GM21390 (cell line): ENCODE measurements around the gene ADGRB3.
"Not testable (repeated sequence)": the region's sequence is repeated elsewhere in the genome, so short reads cannot be mapped to it uniquely, and the experiment has no call there.

Source experiments
- ATAC-seq: cut with Tn5 transposase; IDR thresholded peaks from one replicate; pipeline ENCODE4 v1.9.1; 2021; ENCODE audit not compliant: unreplicated experiment

The ADGRB3 gene

DNA sequence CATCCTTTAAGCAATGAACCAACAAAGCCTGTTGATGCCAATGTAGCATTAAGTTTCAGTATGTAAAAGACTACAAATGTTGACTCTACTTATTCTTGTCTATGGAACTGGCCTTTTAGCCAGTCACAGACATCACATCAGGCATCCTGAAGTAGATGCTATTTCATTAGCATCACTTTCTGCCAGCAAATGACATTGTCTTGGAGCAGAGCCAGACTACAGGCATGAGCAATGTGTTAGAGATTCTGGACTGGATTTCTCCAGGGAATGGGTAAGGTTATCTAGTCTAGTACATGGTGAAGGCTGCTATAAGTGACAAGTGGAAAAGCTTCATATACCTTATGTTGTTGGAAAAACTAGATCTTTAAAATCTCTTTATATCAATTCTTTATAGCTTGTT is 142.9 kb downstream of the ADGRB3 start:
- ATAC-seq: no peak

DNA sequence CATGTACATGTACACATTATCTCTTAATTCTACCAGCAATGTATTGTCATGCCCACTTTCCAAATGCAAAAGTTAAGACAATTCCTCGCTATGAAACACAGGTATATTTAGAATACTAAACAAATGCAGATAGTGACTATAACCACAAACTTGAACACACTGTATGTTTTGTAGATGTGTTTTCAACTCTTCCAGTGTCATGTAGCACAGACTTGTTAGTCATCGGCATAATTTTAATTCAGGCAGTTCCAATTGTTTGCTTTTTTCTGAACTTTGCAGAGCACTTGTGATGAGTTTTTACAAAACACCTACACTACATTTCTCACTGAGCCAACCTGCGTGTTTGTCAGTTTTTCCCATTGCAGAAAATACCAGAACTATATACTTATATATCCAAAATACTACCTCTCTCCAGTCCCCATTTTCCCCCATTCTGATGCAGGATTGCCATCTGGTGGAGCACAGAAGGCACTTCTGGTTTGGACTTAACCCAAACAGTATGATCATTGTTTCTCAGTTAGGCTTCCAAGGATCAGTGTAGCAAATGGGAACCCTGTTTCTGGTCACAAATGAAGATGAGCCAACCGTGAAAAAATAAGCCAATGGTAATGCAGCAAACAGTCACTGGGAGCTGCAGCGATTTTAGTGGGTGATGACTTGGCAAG is 143.4 kb downstream of the ADGRB3 start:
- ATAC-seq: no peak

DNA sequence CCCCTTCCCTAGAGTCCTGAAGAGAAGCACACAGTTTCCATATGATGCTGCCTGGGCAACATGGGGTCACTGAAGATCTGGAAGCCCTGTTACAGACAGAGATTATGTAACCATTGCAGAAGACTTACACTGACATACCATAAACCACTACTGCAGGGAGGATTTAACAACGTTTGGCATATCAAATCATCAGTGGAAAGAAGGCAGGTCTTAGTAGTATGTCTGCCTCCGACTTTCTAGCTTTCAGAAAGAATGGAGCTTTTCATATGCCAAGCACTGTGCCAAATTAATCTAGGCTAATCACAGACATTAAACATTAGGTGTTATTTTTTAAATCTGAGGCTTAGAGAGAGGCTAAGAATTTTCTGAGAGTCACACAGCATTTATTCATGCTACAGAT is 144.3 kb downstream of the ADGRB3 start:
- no peak for ATAC-seq

DNA sequence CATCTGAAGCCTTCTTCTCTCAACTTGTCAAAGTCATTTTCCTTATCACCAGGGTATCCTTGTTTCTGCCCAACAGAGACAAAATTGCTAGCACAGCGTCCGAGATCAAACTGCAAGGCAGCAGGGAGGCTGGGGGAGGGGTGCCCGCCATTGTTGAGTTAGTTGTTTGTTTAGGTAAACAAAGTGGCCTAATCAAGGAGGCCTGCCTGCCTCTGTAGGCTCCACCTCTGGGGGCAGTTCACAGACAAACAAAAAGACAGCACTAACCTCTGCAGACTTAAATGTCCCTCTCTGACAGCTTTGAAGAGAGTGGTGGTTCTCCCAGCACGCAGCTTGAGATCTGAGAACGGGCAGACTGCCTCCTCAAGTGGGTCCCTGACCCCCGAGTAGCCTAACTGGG is 155.0 kb downstream of the ADGRB3 start:
- not testable (repeated sequence) for ATAC-seq

DNA sequence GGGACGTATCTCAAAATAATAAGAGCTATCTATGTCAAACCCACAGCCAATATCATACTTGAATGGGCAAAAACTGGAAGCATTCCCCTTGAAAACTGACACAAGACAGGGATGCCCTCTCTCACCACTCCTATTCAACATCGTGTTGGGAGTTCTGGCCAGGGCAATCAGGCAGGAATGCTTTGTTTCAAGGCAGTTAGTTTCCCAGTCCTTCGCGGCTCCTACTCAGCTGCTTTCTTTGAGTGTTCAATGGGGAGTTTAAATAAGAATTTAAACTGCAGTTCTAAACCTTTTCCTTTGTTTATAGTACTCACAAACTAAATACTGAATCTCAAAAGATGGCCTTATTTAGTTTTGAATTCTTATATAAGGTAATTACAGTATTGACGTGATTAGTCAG is 179.9 kb downstream of the ADGRB3 start:
- ATAC-seq: not testable (repeated sequence)

DNA sequence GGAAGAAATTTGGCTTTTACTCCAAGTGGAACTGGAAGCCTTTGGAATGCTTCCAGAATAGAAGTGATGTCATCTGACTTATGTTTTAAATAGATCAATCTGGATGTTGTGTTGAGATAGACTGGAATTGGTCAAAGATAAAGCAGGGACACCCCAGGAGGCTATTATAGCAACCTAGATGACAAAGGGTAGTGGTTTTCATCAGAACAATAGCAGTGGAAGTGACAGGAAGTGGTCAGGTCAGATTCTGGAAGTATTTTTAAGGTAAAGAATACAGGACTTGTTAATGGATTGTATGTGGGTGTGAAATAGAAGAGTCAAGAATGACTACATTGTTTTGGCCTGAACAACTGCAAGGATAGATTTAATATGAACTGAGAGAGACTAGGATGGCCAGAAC is 191.4 kb downstream of the ADGRB3 start:
- ATAC-seq: no peak

DNA sequence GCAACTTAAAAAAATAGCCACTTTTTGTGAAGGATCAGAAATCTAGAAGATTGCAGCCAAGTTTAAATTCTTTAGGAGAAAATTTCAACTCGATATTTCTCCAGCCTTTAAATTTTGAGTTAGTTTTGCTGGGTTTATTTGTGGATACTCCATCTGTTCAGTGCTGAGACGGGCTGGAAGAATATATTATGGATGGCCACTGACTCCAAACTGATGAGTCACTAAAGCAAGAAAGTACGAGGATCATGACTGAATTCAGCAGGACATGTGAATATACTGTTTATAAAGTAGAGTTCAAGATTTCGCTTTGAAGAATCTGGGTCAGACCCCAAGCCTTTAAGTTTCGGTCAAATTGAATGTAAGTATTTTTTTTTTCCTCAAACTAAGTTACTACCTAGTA is 199.5 kb downstream of the ADGRB3 start:
- ATAC-seq: no peak

DNA sequence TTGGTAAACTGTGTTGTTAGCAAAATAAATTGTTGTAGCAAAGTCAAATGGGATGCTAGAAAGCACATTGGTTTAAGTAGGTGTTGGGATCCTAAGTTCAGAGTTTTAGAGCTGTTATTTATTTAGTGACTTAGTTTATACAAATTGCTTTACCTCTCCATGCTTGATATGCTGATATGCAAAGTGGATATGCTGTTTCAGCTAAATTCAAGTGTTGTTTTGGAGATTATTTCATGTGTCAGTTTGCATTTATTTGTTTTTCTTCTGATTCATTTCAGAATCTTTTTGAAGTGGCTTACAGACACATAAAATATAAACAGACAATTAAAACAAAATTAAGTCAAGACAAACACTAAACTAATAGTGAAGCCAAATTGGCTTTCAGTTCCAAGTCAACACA is 203.5 kb downstream of the ADGRB3 start:
- ATAC-seq: no peak

DNA sequence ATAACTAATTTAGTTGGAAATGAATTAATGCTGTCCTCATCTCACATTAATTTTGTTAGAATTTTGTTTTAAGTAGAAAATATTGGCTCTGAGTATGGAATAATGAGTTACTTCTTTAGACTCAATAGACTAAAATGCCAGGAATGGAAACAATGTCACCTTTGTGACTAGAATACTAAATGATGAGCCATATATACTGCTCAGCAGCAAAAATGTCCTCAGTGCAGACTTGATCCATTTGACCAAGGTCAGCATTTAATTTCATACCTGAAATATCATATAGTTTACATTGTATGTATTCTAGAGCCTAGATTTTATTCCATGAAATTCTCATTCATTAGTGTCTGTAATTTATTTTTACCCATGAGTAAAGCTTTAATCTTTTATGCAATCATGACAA is 217.7 kb downstream of the ADGRB3 start:
- no peak for ATAC-seq

DNA sequence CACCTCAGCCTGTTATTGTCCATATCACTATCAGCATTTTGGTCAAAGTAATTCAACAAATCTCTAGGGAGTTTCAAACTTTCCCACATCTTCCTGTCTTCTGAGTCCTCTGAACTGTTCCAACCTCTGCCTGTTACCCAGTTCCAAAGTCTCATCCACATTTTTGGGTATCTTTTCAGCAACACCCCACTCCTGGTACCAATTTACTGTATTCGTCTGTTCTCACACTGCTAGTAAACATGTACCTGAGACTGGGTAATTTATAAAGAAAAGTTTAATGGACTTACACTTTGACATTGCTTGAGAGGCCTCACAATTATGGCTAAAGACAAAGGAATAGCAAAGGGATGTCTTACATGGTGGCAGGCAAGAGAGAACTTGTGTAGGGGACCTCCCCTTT is 224.2 kb downstream of the ADGRB3 start:
- ATAC-seq: no peak

DNA sequence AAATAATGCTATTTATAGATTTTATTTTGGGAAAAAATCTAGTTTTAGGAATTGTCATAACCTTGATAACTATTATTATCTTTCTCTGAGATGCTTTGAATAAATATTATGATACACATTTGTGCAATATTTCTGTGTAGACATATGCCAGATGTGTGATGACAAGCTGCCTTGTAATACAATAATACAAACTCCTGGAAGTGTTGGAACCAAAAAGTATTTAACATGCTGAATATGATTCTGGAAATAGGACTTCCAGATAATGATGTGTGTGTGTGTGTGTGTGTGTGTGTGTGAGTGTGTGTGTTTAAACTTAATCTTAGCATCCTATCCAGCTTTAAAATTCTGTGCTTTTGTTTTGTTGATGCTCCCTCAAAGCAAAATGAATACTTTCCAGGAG is 233.6 kb downstream of the ADGRB3 start:
- ATAC-seq: no peak

DNA sequence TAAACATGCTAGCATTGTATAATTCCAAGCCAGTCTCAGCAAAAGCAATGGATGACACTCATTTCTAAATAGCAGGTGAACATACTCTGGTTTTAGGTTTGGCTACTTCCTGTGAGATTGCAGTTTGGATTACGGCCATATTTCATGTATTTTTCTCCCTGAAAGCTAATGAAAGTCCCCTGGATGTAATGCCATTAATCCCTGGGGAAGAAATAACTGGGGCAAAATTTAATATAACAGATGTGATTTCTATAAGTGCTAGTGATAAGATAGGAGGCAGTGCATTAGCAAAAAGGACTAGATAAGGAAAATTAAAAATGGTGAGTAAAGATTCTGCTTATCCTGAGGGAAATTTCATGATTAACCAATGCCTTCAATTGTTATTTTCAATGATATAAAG is 238.2 kb downstream of the ADGRB3 start:
- ATAC-seq: no peak

DNA sequence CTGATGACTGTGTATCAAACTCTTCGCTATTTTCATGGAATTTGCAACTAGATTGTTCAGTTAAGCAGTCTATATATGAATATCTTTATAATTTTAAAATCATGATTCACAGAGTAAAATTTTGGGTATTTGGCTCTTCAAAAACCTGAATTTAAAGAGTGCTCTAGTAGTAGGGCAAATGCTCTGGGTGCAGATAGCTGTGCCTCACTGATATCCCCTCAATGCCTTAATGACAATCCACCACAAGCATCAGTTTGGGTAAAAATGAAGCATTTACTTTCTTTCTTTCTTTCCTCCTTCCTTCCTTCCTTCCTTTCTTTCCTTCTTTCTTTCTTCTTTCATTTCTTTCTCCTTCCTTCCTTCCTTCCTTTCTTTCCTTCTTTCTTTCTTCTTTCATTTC is 239.7 kb downstream of the ADGRB3 start:
- no peak for ATAC-seq

DNA sequence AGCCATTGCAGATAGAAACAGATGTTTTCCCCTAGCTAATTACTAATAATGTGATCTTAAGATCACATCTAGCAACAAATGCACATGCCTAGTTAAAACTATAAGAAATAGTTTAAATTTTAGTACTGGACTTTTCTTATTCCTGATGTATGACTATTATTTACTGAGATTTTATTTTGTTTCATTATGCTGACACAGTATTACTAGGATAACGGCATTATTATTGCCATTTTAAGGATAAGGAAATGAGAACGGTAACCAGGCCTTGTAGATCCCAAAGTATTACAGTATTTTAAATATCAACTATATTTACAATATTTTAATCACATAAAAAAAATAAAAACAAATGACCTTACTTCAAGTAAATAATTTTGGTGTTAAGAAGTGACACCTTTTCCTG is 240.3 kb downstream of the ADGRB3 start:
- ATAC-seq: no peak

DNA sequence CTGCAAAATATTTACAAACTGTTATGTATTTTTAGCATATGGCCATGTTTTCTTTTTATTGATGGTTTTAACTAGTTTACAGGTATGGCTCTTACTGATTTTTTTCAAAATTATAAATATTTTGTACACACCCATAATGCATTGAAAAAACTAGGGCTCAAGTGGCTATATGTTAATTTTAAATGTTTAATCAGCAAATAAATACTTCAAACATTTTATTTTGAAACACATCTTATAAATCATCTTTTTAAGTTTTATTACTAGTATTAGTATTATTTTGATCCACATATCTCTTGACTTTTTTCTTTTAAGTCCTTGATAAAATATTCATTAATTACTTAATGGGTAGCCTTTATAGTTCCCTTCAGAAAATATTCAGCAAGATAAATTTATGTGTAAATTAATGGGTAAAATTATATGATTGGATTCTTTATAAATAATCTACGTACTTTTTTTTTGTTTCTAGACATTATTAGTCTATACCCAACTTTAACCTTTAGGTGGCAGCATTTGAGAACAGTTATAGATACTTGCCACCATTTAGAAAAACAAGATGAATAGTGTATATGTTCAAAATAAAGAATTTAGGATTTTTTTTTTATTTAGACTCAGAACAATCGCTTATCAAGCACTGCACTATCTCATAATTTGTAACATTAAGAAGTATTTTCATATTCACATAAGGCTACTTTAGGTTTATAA is 241.9 kb downstream of the ADGRB3 start:
- peak; percentile 73 for ATAC-seq

DNA sequence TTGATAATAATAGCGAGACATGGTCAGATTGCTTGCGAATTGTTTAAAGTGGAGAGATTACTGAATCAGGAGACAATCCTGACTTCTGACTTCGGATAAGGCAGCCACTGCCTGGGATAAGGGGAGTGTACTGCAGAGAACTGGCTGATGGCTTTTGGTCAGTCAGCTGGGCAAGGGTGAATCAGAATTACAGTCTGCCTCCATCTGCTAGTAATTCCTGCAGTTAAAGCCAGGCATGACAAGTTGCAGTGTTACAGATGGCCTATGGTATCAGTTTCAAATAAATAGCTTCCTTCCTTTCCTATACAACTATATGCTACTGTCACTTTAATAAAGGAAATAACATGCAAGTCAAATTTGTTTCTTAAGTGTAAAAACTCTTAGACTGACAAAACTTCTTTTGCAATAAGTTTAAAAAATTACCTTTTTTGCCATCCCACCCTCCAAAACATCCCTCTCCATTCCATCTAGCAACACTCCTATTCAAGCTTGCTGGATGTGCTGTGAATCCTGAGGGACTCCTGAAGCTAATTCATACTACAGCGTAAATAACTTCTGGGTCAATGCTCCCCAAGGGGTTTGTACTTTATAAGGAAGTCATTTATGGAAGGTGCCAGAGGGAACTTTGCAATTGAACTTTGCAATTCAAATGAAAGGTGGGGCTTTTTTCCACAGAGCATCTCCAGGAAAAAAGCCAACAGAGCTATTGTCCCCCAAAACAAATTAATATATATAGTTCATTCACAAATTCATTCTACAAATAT is 245.2 kb downstream of the ADGRB3 start:
- no peak for ATAC-seq

DNA sequence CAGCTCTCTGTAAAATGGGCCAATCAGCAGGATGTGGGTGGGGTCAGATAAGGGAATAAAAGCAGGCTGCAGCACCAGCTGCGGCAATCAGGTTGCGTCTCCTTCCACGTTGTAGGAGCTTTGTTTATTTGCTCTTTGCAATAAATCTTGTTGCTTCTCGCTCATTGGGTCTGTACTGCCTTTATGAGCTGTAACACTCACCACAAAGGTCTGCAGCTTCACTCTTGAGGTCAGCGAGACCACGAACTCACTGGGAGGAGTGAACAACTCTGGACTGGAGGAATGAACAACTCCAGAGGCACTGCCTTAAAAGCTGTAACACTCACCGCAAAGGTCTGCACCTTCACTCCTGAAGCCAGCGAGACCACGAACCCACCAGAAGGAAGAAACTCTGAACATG is 248.2 kb downstream of the ADGRB3 start:
- ATAC-seq: not testable (repeated sequence)

DNA sequence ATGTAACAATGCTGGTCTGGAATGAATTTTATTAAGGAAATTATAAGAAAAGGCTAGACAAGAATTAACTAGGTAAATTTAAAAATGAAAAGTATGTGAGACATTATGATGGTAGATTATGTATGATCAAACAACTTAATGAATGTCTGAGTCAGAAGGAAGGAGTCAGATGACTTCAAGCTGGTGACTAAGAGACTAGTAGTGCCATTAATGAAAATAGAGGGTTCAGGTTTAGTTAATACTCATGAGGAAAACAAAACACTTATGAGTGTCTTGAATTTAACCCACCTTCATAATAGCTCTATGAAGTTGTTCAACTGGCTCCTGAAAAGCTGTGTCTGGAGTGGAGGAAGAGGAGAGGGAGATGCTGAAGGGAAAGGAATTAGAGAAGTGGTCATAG is 256.3 kb downstream of the ADGRB3 start:
- ATAC-seq: no peak

DNA sequence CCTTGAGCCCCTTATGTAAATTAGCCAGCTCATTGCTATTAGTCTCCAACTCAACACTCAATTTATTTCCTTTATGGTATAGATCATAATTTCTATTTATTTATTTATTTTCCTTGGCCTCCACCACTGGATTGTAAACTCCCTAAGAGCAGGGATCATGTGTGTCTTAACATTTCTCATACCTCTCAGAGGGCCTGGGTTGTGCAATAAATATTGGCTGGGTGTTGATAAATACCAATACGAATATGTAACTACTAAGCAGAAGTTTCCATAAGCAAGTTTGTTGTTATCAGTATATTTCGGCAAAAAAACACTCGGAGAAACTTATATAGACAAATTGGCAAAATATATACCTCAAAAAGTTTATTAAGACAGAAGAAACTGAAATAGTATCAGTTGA is 257.4 kb downstream of the ADGRB3 start:
- no peak for ATAC-seq

DNA sequence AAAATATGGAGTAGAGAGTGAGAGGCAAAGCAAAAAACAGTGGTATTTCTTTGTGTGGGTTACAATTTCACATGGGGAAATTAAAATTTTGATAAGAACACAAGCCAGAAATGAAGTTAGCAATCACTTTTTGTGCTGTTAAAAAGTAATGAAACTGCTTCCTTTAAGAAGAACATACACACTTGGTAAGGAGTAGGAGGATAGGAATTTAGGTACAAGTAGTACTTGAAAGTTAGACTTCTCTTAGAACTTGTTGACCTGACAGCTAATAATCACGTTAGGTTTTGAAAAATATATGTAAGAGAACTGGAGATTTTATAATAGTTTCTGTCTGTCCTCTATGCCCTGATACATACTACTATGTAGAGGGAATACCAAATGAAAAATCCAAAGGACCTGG is 260.8 kb downstream of the ADGRB3 start:
- no peak for ATAC-seq

DNA sequence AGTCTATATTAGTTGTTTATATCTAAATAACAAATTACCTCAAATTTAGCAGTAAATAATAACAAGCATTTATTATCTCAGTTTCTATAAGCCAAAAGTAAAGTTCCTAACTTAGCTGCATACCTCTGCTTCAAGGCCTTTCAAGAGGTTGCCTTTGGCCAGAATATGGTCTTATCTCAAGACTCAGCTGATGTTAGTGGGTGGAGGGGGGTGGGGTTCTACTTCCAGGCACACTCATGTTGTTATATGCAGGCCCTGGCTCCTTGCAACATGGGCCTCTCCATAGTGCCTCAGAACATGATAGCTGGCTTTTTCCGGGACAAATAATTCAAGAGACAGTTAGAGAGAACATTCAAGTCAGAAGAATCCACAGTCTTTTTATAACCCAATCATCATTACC is 266.0 kb downstream of the ADGRB3 start:
- ATAC-seq: no peak

DNA sequence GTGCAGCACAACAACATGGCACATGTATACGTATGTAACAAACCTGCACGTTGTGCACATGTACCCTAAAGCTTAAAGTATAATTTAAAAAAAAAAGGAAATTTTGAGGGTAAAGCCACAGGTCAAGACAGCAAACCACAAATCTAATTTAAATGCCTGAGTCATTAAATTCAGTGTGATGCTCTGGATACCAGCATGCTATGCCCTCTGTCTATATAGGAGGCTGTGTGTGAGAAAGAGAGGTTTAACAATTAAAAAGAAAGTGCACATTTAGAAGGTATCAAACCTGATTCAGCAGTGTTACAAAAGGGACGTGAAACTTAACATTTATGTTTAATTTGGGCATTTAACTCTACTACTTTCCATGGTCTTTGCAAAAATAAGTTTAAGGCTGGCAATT is 276.3 kb downstream of the ADGRB3 start:
- ATAC-seq: no peak
